CD4-positive, alpha-beta T cell (primary cell): ENCODE data around the gene CSNK1A1. TPM values are rescaled to one million over a fixed set of nuclear protein-coding genes. Genes with fewer than 3 reads are reported as not detected.

Experiments used
- ATAC-seq: fragments of 200-7000 bp; cut with Tn5 transposase; one replicate; pipeline ENCODE4 v1.10.0; 2022; ENCODE audit warnings: mild to moderate bottlenecking; ENCODE audit not compliant: poor library complexity
- CTCF ChIA-PET: fragments of 350-600 bp; sonication (Branson Sonifier 250); formaldehyde crosslinking; loops from one replicate; lab custom pipeline; 2021; ENCODE audit warnings: antibody characterized with exemption, inconsistent platforms; lab: Charles Lee
- POLR2A ChIA-PET: fragments of 350-600 bp; sonication (Branson Sonifier 250); formaldehyde crosslinking; loops from one replicate; lab custom pipeline; 2021; ENCODE audit warnings: antibody characterized with exemption, inconsistent platforms; lab: Charles Lee
- DNase-seq, 14 experiments: peaks; one replicate each; pipeline ENCODE4 v3.0.0-alpha.2; 2013 to 2020; ENCODE audit warnings: mixed read lengths in 2 of 14
- H3K27ac ChIP-seq, 2 donors: one replicate each; pipeline versions ENCODE4 v1.5.1 to v1.7.0; 2013; ENCODE audit warnings: low read length in 2 of 2, low read depth in 1 of 2, mild to moderate bottlenecking in 1 of 2
- H3K27me3 ChIP-seq, 2 experiments: 1 replicate in 1 of 2; 2 replicates in 1 of 2; pipeline versions ENCODE4 v1.6.1 to v1.7.0; 2013; ENCODE audit warnings: low read length in 2 of 2, control low read depth in 1 of 2, mild to moderate bottlenecking in 1 of 2, moderate library complexity in 1 of 2; ENCODE audit not compliant: insufficient read depth in 2 of 2, control insufficient read depth in 1 of 2
- H3K36me3 ChIP-seq: one replicate; pipeline ENCODE4 v1.6.1; 2013; ENCODE audit warnings: low read length, control low read depth; ENCODE audit not compliant: insufficient read depth
- H3K4me1 ChIP-seq: one replicate; pipeline ENCODE4 v1.6.1; 2013; ENCODE audit warnings: low read length, control low read depth; ENCODE audit not compliant: insufficient read depth
- H3K4me3 ChIP-seq: one replicate; pipeline ENCODE4 v1.5.1; 2013; ENCODE audit warnings: mild to moderate bottlenecking, low read length, moderate library complexity
- H3K9me3 ChIP-seq, 2 experiments: 1 replicate in 1 of 2; 2 replicates in 1 of 2; pipeline versions ENCODE4 v1.6.1 to v1.7.0; 2013; ENCODE audit warnings: low read length in 2 of 2, mild to moderate bottlenecking in 2 of 2, control low read depth in 1 of 2, moderate library complexity in 1 of 2; ENCODE audit not compliant: control insufficient read depth in 1 of 2, insufficient read depth in 1 of 2
- H3K27ac Mint-ChIP-seq: one replicate; pipeline ENCODE4 v1.8.0; 2020; ENCODE audit warnings: mixed read lengths
- H3K27me3 Mint-ChIP-seq: one replicate; pipeline ENCODE4 v1.8.0; 2021; ENCODE audit warnings: mixed read lengths
- H3K36me3 Mint-ChIP-seq: one replicate; pipeline ENCODE4 v1.8.0; 2021; ENCODE audit warnings: low read depth, mixed read lengths
- H3K4me1 Mint-ChIP-seq: one replicate; pipeline ENCODE4 v1.8.0; 2021; ENCODE audit warnings: low read depth, mixed read lengths
- H3K4me3 Mint-ChIP-seq: one replicate; pipeline ENCODE4 v1.8.0; 2020; ENCODE audit warnings: mild to moderate bottlenecking, mixed read lengths
- H3K9me3 Mint-ChIP-seq: one replicate; pipeline ENCODE4 v1.8.0; 2020; ENCODE audit warnings: mixed read lengths
- intact Hi-C, 2 experiments: fragments of 100-400 bp; cut with DNase I in 1 of 2; cut with micrococcal nuclease in 1 of 2; formaldehyde crosslinking; loops; one replicate each; pipeline versions ENCODE4 v1.15.1 to v1.9.0; 2023 to 2025; cut with DNase I, micrococcal nuclease
- total RNA-seq, 174 experiments: library from RNA in 2 of 174; stranded (reverse) in 2 of 174; gene quantifications; one replicate each; pipeline ENCODE4 v1.2.3 and lab custom pipeline; 2021 to 2026
- TF ChIP-seq, protein P1 (sequence below): fragments of 200-600 bp; IDR thresholded peaks from one replicate; pipeline ENCODE4 v1.8.0; 2022; ENCODE audit warnings: antibody characterized with exemption, mild to moderate bottlenecking

CSNK1A1 gene
- total RNA-seq, 2 experiments from 2014 or later: 201 to 217 TPM

DNA sequence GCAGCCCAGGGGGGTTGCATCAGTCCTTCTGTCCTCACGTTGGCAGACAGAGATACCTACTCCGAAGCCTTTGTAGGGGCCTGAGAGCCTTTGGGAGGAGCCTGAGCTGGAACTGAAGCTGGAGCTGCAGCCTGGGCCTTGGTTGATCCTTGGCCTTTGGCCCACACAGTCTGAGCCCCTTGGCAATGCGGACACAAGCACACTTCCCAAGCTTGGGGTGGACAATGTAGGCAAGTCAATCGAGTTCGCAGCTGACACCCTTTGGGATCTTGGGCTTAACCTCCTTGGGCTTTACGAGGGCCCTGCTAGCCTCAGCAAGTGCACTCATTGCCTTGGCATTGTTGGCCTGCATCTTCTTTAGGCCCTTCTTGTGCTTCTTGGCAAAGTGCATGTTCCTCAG, 5.9 kb downstream of the CSNK1A1 start:
- Mint-ChIP-seq H3K4me3 (peak overlapping the region; percentile 67), H3K27me3 (no peaks in the 10 kb centered on the region), H3K36me3 (peaks cover 89% of the 10 kb centered on the region), H3K27ac (no peak overlapping the region), H3K9me3 (no peaks in the 10 kb centered on the region), H3K4me1 (peaks cover 77% of the 10 kb centered on the region)
- TF ChIP-seq, protein P1, sequence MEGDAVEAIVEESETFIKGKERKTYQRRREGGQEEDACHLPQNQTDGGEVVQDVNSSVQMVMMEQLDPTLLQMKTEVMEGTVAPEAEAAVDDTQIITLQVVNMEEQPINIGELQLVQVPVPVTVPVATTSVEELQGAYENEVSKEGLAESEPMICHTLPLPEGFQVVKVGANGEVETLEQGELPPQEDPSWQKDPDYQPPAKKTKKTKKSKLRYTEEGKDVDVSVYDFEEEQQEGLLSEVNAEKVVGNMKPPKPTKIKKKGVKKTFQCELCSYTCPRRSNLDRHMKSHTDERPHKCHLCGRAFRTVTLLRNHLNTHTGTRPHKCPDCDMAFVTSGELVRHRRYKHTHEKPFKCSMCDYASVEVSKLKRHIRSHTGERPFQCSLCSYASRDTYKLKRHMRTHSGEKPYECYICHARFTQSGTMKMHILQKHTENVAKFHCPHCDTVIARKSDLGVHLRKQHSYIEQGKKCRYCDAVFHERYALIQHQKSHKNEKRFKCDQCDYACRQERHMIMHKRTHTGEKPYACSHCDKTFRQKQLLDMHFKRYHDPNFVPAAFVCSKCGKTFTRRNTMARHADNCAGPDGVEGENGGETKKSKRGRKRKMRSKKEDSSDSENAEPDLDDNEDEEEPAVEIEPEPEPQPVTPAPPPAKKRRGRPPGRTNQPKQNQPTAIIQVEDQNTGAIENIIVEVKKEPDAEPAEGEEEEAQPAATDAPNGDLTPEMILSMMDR: no peak
- no peak for DNase-seq
- Histone ChIP-seq H3K4me3 (no peak overlapping the region), H3K4me1 (peaks cover 55% of the 10 kb centered on the region), H3K27ac (no peak overlapping the region), H3K27me3 (no peaks in the 10 kb centered on the region), H3K9me3 (no peaks in the 10 kb centered on the region), H3K36me3 (peaks cover 56% of the 10 kb centered on the region)
- ChIA-PET POLR2A (interaction anchor here (1.1 kb wide), 1 partner anchor 26 kb away, joined by 3 read pairs; no protein-coding TSS in a partner anchor), CTCF (interaction anchor here (1.3 kb wide), 1 partner anchor 11 kb away, joined by 3 read pairs; no protein-coding TSS in a partner anchor)
- intact Hi-C loops: loop anchor here in 1 of 2 experiments (5.0 kb wide), 1 partner anchor 48 kb away; no protein-coding TSS in a partner anchor
- ATAC-seq: no peak

DNA sequence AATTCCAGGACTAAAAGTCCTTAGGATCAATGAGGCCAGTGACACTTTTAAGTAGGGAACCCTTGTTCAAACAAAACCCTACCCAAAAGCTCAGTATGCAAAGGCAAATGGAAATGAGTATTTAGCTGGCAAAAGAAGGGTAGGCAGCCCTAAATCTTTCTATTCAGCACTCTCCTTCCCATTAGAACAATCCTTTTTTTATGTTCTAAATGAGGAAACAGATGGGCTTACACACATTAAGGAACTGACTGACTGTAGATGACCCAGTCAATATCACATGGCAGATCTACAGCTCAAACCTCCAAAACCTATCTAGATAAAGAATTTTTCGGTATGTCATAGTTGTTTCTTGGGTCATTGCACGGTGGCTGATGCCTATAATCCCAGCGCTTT, 7.2 kb downstream of the CSNK1A1 start:
- peaks cover 85% of the 10 kb centered on the region for H3K36me3 Mint-ChIP-seq
- H3K4me1 ChIP-seq: peaks cover 54% of the 10 kb centered on the region
- peaks cover 59% of the 10 kb centered on the region for H3K36me3 ChIP-seq
- ATAC-seq: no peak
- ChIA-PET POLR2A (interaction anchor here (1.1 kb wide), 1 partner anchor 19 kb away, joined by 3 read pairs; no protein-coding TSS in a partner anchor), CTCF (interaction anchor here (1.3 to 1.6 kb wide), 3 partner anchors 8 to 20 kb away, joined by 3 to 5 read pairs (median 5); partner anchors contain the start of gene CSNK1A1)
- H3K27me3 Mint-ChIP-seq: no peaks in the 10 kb centered on the region
- peaks cover 78% of the 10 kb centered on the region for H3K4me1 Mint-ChIP-seq
- no peak overlapping the region for H3K4me3 Mint-ChIP-seq
- TF ChIP-seq, protein P1: no peak
- intact Hi-C loops: loop anchor here in 1 of 2 experiments (5.0 kb wide), 1 partner anchor 37 kb away; no protein-coding TSS in a partner anchor
- no peaks in the 10 kb centered on the region for H3K27me3 ChIP-seq
- no peak overlapping the region for H3K4me3 ChIP-seq
- DNase-seq: no peak
- H3K9me3 ChIP-seq: no peaks in the 10 kb centered on the region
- H3K9me3 Mint-ChIP-seq: no peaks in the 10 kb centered on the region
- H3K27ac ChIP-seq: no peak overlapping the region
- H3K27ac Mint-ChIP-seq: peak overlapping the region; percentile 16

DNA sequence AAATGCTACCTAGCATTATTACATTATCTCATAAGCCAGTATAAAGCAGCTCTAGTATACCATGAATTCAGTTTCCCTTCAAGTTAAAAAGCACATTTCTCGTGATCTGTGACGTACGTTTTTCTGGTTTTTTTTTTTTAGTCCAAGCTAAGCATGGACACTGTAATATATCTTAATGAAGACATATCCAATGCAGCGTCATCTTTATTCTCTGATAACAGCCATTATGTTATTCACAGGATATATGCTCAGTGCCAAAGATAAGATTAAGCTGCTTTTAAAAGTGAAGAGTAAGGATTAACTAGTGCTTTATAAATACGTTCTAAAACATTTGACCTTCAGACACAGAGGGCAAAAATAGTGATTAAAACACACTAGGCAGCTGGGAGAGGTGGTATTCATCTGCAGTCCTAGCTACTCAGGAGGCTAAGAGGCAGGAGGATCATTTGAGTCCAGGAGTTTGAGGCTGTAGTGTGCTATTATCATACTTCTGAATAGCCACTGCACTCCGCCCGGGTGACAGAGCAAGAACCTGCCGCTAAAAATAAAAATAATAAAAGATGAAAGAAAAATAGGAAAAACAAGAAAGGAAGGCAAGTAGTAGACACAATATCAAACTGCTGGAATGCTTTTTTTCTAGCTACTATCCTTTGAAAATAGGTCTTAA, 7.7 kb downstream of the CSNK1A1 start:
- ChIA-PET POLR2A (interaction anchor here (1.0 to 3.3 kb wide), 3 partner anchors 7 to 19 kb away, joined by 3 to 16 read pairs (median 5); partner anchors contain the start of gene CSNK1A1), CTCF (interaction anchor here (1.3 to 1.6 kb wide), 2 partner anchors 8 to 20 kb away, joined by 5 read pairs; partner anchors contain the start of gene CSNK1A1)
- H3K4me3 ChIP-seq: no peak overlapping the region
- DNase-seq: no peak
- ATAC-seq: no peak
- intact Hi-C loops: loop anchor here in 1 of 2 experiments (5.0 kb wide), 1 partner anchor 36 kb away; no protein-coding TSS in a partner anchor
- H3K4me1 Mint-ChIP-seq: peaks cover 74% of the 10 kb centered on the region
- H3K36me3 ChIP-seq: peaks cover 58% of the 10 kb centered on the region
- H3K4me1 ChIP-seq: peaks cover 49% of the 10 kb centered on the region
- peak overlapping the region; percentile 16 for H3K27ac Mint-ChIP-seq
- no peak overlapping the region for H3K27ac ChIP-seq
- no peaks in the 10 kb centered on the region for H3K9me3 Mint-ChIP-seq
- H3K27me3 Mint-ChIP-seq: no peaks in the 10 kb centered on the region
- TF ChIP-seq, protein P1: no peak
- peaks cover 80% of the 10 kb centered on the region for H3K36me3 Mint-ChIP-seq
- H3K4me3 Mint-ChIP-seq: peak overlapping the region; percentile 17
- H3K9me3 ChIP-seq: no peaks in the 10 kb centered on the region
- no peaks in the 10 kb centered on the region for H3K27me3 ChIP-seq
